Body of pancreas (tissue), 4 donors: Measurements from ENCODE around the gene ANKRD33B. TPM values are rescaled to one million over a fixed set of nuclear protein-coding genes. Genes with fewer than 3 reads are reported as not detected.

Experiments
- ATAC-seq: fragments of 150-250 bp; one replicate; pipeline ENCODE4 v1.9.1; 2016
- DNase-seq, 4 donors: peaks; one replicate each; pipeline ENCODE4 v3.0.0-alpha.2; 2019
- H3K27ac ChIP-seq, 4 donors: fragments of 200-600 bp; sonication (generic); 1 replicate in 3 of 4; 2 replicates in 1 of 4; pipeline versions ENCODE4 v1.5.1 to v1.6.1; 2016 to 2019; ENCODE audit warnings: mild to moderate bottlenecking in 1 of 4, mixed read lengths in 1 of 4, moderate library complexity in 1 of 4
- H3K27me3 ChIP-seq, 2 donors: fragments of 200-600 bp; sonication (generic); one replicate each; pipeline ENCODE4 v1.6.0; 2016; ENCODE audit warnings: mild to moderate bottlenecking in 1 of 2
- H3K36me3 ChIP-seq, 2 donors: fragments of 200-600 bp; sonication (generic); replicated peaks in 1 of 2; 2 replicates each; pipeline ENCODE4 v1.5.1; 2016; ENCODE audit warnings: low read depth in 2 of 2; ENCODE audit not compliant: insufficient read depth in 1 of 2
- H3K4me1 ChIP-seq: fragments of 200-600 bp; sonication (generic); one replicate; pipeline ENCODE4 v1.6.0; 2016
- H3K4me3 ChIP-seq, 2 donors: fragments of 200-600 bp; sonication (generic); 1 replicate in 1 of 2; 2 replicates in 1 of 2; pipeline ENCODE4 v1.5.1; 2016 to 2019
- H3K9me3 ChIP-seq, 3 donors: fragments of 200-600 bp; sonication (generic); 1 replicate in 2 of 3; 2 replicates in 1 of 3; pipeline ENCODE4 v1.5.1; 2016
- POLR2A ChIP-seq, 3 donors: fragments of 450-650 bp; IDR thresholded peaks; one replicate each; pipeline ENCODE4 v1.6.1; 2016; ENCODE audit warnings: antibody characterized with exemption in 3 of 3, mild to moderate bottlenecking in 2 of 3
- WGBS, 2 donors: methylation state at CpG; one replicate each; pipeline ENCODE4 v1.1.5; 2017; 5-methylcytosine and 5-hydroxymethylcytosine counted together
- intact Hi-C: fragments of 100-400 bp; cut with DNase I; formaldehyde crosslinking; loops from one replicate; pipeline ENCODE4 v1.15.1; 2023
- total RNA-seq, 2 donors: library from RNA; depleted of rRNA; stranded (reverse); fragments of >200 nt; gene quantifications; one replicate each; pipeline ENCODE4 v1.1.0, GENCODE V29; 2016
- TF ChIP-seq, protein P1 (sequence below), 7 experiments: fragments of 450-650 bp in 4 of 7; fragments of 200-600 bp in 3 of 7; sonication (generic) in 3 of 7; IDR thresholded peaks; one replicate each; pipeline ENCODE4 v1.5.1; 2016 to 2019; ENCODE audit warnings: antibody characterized with exemption in 7 of 7

ANKRD33B gene
- total RNA-seq, 2 donors from 2014 or later: 2.3 to 3.9 TPM

DNA sequence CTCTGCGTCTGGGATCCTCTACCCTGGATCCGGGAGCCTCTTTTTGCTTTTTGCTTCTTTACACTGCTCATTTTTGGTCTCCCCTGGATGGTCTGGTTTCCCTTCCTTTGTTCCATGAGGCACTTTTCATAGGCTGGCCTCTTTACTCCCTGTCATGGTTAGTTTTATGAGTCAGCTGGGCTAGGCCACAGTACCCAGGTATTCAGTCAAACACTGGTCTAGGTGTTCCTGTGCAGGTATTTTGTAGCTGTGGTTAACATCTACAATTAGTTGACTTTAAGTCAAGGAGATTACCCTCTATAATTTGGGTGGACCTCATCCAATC is 17.5 kb downstream of the ANKRD33B start:
- no peak for DNase-seq
- Histone ChIP-seq H3K9me3 (no peaks in the 10 kb centered on the region), H3K27ac (no peak overlapping the region), H3K36me3 (no peaks in the 10 kb centered on the region), H3K4me1 (peaks cover 7% of the 10 kb centered on the region), H3K27me3 (no peaks in the 10 kb centered on the region), H3K4me3 (no peak overlapping the region)
- intact Hi-C loops: no loop called here
- ATAC-seq: no peak
- WGBS, 2 donors: 89 to 100% methylated on average over 2 of the region's 2 CpGs
- no peak for TF ChIP-seq POLR2A (IDR thresholded peaks at IDR 0.05)
- TF ChIP-seq, protein P1, sequence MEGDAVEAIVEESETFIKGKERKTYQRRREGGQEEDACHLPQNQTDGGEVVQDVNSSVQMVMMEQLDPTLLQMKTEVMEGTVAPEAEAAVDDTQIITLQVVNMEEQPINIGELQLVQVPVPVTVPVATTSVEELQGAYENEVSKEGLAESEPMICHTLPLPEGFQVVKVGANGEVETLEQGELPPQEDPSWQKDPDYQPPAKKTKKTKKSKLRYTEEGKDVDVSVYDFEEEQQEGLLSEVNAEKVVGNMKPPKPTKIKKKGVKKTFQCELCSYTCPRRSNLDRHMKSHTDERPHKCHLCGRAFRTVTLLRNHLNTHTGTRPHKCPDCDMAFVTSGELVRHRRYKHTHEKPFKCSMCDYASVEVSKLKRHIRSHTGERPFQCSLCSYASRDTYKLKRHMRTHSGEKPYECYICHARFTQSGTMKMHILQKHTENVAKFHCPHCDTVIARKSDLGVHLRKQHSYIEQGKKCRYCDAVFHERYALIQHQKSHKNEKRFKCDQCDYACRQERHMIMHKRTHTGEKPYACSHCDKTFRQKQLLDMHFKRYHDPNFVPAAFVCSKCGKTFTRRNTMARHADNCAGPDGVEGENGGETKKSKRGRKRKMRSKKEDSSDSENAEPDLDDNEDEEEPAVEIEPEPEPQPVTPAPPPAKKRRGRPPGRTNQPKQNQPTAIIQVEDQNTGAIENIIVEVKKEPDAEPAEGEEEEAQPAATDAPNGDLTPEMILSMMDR (IDR thresholded peaks at IDR 0.05): no peak

DNA sequence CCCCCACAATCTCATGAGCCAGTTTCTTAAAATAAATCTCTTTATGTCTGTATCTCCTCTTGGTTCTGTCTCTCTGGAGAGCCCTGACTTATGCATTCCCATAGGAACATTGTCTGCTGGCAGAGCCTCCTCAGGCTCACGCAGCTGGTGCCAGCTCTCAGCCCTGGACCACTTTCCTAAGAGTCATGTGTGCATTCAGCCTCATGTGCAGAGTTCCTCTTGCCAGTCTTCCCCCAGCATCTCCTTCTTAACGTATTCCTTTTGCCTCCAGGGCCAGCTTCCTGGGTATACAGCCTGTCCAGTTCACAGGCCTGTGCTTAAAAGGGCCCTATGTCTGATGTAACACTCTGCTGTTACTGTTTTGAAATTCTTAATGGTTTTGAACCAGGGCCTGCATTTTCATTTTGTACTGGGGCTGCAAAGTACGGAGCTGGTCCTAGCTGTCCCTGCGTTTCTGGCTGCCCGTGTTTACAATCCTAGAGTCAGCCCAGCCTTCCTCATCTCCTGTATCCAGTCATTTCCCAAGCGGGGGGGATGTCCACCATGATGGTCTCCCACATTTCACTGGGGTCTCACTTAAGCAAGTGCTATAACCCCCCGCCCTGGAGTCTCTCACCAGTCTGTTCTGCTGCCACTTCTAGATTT is 18.1 kb downstream of the ANKRD33B start:
- 79% methylated on average over 7 of the region's 7 CpGs for WGBS, 2 donors
- Histone ChIP-seq H3K27me3 (no peaks in the 10 kb centered on the region), H3K4me3 (no peak overlapping the region), H3K4me1 (peaks cover 7% of the 10 kb centered on the region), H3K36me3 (no peaks in the 10 kb centered on the region), H3K9me3 (no peaks in the 10 kb centered on the region), H3K27ac (no peak overlapping the region)
- no peak for DNase-seq
- intact Hi-C loops: no loop called here
- ATAC-seq: no peak
- TF ChIP-seq, protein P1 (IDR thresholded peaks at IDR 0.05): no peak
- no peak for TF ChIP-seq POLR2A (IDR thresholded peaks at IDR 0.05)

DNA sequence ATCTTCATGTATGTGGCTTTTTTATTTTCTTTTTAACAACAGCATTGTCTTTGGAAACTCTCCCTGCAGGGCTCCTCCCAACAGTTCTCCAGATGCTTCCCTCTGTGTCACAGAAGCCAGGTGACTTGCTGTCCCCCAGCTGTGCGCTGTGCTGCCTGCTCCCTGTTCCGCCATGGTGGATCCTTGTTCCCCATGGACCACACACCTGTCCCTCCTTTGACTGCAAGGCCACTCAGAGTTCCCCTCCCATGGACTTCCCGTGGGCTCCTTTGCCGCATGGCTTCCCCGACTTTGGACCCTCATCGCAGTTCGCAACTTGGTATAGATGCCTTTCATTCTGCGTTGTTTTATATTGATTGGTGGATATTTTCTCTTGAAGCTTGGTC is 18.6 kb downstream of the ANKRD33B start:
- Histone ChIP-seq H3K27ac (no peak overlapping the region), H3K4me1 (peaks cover 7% of the 10 kb centered on the region), H3K36me3 (no peaks in the 10 kb centered on the region), H3K27me3 (no peaks in the 10 kb centered on the region), H3K9me3 (no peaks in the 10 kb centered on the region), H3K4me3 (no peak overlapping the region)
- TF ChIP-seq, protein P1 (IDR thresholded peaks at IDR 0.05): no peak
- no peak for TF ChIP-seq POLR2A (IDR thresholded peaks at IDR 0.05)
- intact Hi-C loops: no loop called here
- 95 to 98% methylated on average over 8 of the region's 8 CpGs for WGBS, 2 donors
- DNase-seq (no peak), ATAC-seq (no peak)

DNA sequence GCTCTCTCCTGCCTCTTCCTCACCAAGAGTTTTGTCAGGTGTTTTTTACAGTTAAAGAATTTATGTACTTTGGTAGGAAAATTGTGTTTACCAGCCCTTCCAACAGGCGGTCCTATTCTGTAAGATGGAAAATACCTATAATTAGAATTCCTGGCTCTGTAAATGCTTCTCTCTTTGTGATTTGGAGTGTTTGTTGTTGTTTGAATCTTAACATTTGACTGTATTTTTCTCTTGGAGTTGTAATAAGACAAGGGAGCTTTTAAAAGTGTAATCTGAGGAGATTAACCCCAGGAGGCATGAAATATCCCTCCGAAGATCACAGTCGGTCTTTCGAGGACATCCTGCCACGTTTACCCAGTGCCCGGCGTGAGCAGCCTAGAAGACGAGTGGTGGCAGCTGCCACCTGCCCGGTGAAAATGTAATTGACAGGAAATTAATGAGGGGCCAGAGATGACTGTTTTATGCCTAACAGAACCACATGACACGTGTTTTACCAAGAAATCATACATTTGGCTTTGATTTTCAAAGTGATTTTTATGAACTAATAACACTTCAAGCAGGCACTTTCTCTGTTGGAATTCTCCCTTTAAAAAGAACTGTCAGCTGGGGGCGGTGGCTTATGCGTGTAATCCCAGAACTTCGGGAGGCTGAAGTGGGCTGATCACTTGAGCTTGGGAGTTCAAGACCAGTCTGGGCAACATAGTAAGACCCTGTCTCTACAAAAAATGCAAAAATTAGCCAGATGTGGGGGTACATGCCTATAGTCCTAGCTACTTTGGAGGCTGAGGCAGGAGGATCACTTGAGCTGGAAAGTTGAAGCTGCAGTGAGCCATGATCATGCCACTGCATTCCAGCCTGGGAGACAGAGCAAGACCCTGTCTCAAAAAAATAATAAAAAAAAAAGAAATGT is 20.0 kb downstream of the ANKRD33B start:
- Histone ChIP-seq H3K27me3 (no peaks in the 10 kb centered on the region), H3K9me3 (no peaks in the 10 kb centered on the region), H3K27ac (no peak overlapping the region), H3K36me3 (no peaks in the 10 kb centered on the region), H3K4me3 (no peak overlapping the region), H3K4me1 (no peaks in the 10 kb centered on the region)
- TF ChIP-seq, protein P1 (IDR thresholded peaks at IDR 0.05): no peak
- TF ChIP-seq POLR2A (IDR thresholded peaks at IDR 0.05): no peak
- 37 to 39% methylated on average over 13 of the region's 13 CpGs for WGBS, 2 donors
- no peak for DNase-seq
- intact Hi-C loops: no loop called here
- ATAC-seq: no peak
